Chondrocyte (in vitro differentiated cells): ENCODE data around the gene VASP. TPM values are rescaled to one million over a fixed set of nuclear protein-coding genes. Genes with fewer than 3 reads are reported as not detected.
A peak's percentile ranks its signal among the peaks of the same experiment; 100 is the strongest.

Experiments
- DNase-seq: peaks from one replicate; pipeline ENCODE4 v3.0.0; 2021; ENCODE audit warnings: mixed read lengths, low spot score
- H3K27ac Mint-ChIP-seq: one replicate; pipeline ENCODE4 v1.8.0; 2021; ENCODE audit warnings: mild to moderate bottlenecking, moderate library complexity, mixed read lengths; ENCODE audit not compliant: unreplicated experiment
- H3K27me3 Mint-ChIP-seq: 2 replicates; pipeline ENCODE4 v1.8.0; 2021; ENCODE audit warnings: low read depth, mixed read lengths
- H3K36me3 Mint-ChIP-seq: 2 replicates; pipeline ENCODE4 v1.8.0; 2021; ENCODE audit warnings: low read depth, mixed read lengths
- H3K4me1 Mint-ChIP-seq: 2 replicates; pipeline ENCODE4 v1.8.0; 2021; ENCODE audit warnings: low read depth, mild to moderate bottlenecking, mixed read lengths
- H3K4me3 Mint-ChIP-seq: one replicate; pipeline ENCODE4 v1.8.0; 2021; ENCODE audit warnings: mild to moderate bottlenecking, moderate library complexity, mixed read lengths; ENCODE audit not compliant: unreplicated experiment
- H3K9me3 Mint-ChIP-seq: 2 replicates; pipeline ENCODE4 v1.8.0; 2021; ENCODE audit warnings: low read depth, mixed read lengths
- total RNA-seq: library from RNA; stranded (reverse); gene quantifications from 3 replicates; pipeline ENCODE4 v1.2.1, GENCODE V29; 2021
- TF ChIP-seq, protein P1 (sequence below): fragments of 200-600 bp; sonication (generic); IDR thresholded peaks from 2 replicates; pipeline ENCODE4 v1.5.0; 2021; ENCODE audit warnings: antibody characterized with exemption, mild to moderate bottlenecking, moderate library complexity

VASP gene
- total RNA-seq, 1 donor from 2014 or later, result 142 TPM

DNA sequence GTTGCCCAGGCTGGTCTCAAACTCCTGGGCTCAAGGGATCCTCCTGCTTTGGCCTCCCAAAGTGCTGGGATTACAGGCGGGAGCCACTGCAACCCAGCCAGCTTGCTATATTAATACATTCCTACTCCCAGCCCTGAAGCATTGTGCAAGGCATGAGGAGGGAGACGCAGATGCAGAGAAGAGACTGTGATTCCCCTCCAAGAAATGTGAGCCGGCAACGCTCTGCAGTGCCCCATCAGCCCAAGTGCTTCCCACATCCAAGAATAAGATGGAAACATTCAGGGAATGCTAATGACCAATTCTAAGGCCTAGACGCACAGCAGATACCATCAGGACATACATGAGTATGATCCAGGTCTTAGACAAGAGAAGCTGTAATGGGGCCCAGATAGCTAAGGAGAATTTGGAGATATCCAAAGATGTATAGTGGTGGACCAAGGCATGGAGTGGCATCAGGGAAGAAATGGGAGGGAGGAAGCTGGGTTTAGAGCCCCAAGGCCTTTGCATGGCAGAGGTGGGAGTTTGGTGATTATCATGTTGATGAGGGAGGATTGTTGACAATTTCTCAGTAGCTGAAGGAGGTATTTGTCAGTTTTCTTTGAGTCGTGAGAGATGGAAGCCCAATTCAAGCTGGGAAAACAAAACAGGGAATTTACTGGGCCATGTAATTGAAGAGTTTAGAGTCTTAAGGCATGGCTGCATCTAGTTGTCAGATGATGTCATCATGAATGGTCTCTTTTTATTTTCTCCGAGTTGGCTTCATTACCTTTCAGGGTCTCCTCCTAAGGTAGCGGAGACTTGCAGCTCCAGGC, 6.2 kb upstream of the VASP start:
- DNase-seq, result no peak
- H3K4me3 Mint-ChIP-seq, result no peak overlapping the region
- no peak overlapping the region for H3K27ac Mint-ChIP-seq
- H3K9me3 Mint-ChIP-seq, result no peaks in the 10 kb centered on the region
- H3K27me3 Mint-ChIP-seq, result peaks cover 16% of the 10 kb centered on the region
- TF ChIP-seq, protein P1, sequence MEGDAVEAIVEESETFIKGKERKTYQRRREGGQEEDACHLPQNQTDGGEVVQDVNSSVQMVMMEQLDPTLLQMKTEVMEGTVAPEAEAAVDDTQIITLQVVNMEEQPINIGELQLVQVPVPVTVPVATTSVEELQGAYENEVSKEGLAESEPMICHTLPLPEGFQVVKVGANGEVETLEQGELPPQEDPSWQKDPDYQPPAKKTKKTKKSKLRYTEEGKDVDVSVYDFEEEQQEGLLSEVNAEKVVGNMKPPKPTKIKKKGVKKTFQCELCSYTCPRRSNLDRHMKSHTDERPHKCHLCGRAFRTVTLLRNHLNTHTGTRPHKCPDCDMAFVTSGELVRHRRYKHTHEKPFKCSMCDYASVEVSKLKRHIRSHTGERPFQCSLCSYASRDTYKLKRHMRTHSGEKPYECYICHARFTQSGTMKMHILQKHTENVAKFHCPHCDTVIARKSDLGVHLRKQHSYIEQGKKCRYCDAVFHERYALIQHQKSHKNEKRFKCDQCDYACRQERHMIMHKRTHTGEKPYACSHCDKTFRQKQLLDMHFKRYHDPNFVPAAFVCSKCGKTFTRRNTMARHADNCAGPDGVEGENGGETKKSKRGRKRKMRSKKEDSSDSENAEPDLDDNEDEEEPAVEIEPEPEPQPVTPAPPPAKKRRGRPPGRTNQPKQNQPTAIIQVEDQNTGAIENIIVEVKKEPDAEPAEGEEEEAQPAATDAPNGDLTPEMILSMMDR, result no peak
- no peaks in the 10 kb centered on the region for H3K36me3 Mint-ChIP-seq
- H3K4me1 Mint-ChIP-seq, result peaks cover 31% of the 10 kb centered on the region

DNA sequence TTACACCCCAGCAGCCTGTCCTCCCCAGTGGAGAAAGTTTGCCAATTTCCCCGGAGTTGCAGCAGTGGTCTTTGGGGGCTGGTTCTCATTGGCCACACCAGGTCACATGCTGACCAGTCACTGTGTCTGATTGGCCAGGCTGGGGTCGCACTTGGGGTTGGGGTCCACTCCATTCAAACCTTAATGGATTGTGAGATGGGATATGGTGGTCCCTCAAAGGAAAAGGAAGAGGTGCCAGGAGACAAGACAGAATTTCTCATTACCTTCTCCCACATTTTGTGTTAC, 5.6 kb upstream of the VASP start:
- Mint-ChIP-seq H3K36me3 (no peaks in the 10 kb centered on the region), H3K4me3 (no peak overlapping the region), H3K9me3 (no peaks in the 10 kb centered on the region), H3K27me3 (peaks cover 16% of the 10 kb centered on the region), H3K4me1 (peaks cover 33% of the 10 kb centered on the region), H3K27ac (no peak overlapping the region)
- TF ChIP-seq, protein P1, result no peak
- no peak for DNase-seq

DNA sequence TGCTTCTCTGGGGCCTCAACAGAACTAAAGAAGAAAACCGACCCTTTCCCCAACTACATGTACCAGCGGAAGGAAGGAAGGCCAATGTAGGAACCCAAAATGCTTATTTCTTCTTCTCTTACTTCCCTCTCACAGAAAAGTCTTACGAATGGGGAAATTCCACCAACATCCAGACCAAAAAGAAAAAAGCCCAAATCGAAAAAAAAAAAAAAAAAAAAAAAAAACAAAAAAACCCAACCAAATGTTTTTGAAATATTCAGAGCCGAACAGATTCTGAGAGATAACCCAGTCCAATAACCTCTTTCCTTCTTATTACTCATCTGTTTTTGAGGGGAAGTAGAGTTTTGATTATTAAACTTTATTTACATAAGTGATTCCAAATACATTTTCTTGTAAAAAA, 5.2 kb upstream of the VASP start:
- DNase-seq, result no peak
- H3K27ac Mint-ChIP-seq, result no peak overlapping the region
- H3K4me3 Mint-ChIP-seq, result no peak overlapping the region
- H3K27me3 Mint-ChIP-seq, result peaks cover 14% of the 10 kb centered on the region
- TF ChIP-seq, protein P1, result no peak
- no peaks in the 10 kb centered on the region for H3K9me3 Mint-ChIP-seq
- H3K36me3 Mint-ChIP-seq, result no peaks in the 10 kb centered on the region
- H3K4me1 Mint-ChIP-seq, result peaks cover 31% of the 10 kb centered on the region

- peaks cover 6% of the 10 kb centered on the region for H3K27me3 Mint-ChIP-seq
- H3K27ac Mint-ChIP-seq, result no peak overlapping the region
- TF ChIP-seq, protein P1, result no peak
- no peak overlapping the region for H3K4me3 Mint-ChIP-seq
- no peaks in the 10 kb centered on the region for H3K9me3 Mint-ChIP-seq
- H3K36me3 Mint-ChIP-seq, result no peaks in the 10 kb centered on the region
- peaks cover 23% of the 10 kb centered on the region for H3K4me1 Mint-ChIP-seq
- no peak for DNase-seq
Measured at GRCh38 chr19:45503909-45504308, 3.4 kb upstream of the VASP start.

DNA sequence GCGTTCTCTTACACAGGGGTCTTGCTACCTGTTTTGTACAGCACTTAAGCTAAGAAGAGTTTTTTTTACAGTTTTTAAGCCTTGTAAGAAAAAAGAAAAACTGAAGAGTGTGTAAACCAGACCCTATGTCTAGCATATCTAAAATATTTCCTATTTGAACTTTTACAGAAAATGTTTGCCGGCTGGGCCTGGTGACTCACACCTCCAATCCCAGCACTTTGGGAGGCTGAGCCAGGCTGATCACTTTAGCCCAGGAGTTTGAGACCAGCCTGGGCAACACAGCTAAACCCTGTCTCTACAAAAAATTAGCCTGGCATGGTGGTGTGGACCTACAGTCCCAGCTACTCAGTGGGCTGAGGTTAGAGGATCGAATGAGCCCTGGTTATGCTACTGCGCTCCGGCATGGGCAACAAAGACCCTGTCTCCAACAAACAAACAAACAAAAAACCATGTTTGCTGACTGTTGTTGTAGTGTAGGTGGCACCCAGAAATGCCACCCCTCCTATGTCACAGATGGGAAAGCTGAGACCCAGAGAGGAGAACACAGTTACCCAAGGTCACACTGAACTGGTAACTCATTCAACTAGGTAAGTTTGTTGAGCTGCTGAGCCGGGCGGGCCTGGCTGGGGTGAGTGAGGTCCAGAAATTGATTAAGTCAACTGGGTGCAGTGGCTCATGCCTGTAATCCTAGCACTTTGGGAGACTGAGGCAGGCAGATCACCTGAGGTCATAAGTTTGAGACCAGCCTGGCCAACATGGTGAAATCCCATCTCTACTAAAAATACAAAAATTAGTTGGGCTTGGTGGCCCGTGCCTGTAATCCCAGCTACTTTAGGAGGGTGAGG, 1.9 kb upstream of the VASP start:
- H3K4me1 Mint-ChIP-seq, result peaks cover 31% of the 10 kb centered on the region
- peak overlapping the region; percentile 93 for H3K27ac Mint-ChIP-seq
- H3K36me3 Mint-ChIP-seq, result no peaks in the 10 kb centered on the region
- no peak for DNase-seq
- H3K9me3 Mint-ChIP-seq, result no peaks in the 10 kb centered on the region
- H3K4me3 Mint-ChIP-seq, result no peak overlapping the region
- TF ChIP-seq, protein P1, result no peak
- no peaks in the 10 kb centered on the region for H3K27me3 Mint-ChIP-seq
